ENCODE results near the gene YPEL5.
"Not testable (repeated sequence)": the region's sequence is repeated elsewhere in the genome, so short reads cannot be mapped to it uniquely, and the experiment has no call there.

YPEL5 gene
- 45.2 to 929 (median 95.2) reads per million in 9 experiments for total RNA-seq

DNA sequence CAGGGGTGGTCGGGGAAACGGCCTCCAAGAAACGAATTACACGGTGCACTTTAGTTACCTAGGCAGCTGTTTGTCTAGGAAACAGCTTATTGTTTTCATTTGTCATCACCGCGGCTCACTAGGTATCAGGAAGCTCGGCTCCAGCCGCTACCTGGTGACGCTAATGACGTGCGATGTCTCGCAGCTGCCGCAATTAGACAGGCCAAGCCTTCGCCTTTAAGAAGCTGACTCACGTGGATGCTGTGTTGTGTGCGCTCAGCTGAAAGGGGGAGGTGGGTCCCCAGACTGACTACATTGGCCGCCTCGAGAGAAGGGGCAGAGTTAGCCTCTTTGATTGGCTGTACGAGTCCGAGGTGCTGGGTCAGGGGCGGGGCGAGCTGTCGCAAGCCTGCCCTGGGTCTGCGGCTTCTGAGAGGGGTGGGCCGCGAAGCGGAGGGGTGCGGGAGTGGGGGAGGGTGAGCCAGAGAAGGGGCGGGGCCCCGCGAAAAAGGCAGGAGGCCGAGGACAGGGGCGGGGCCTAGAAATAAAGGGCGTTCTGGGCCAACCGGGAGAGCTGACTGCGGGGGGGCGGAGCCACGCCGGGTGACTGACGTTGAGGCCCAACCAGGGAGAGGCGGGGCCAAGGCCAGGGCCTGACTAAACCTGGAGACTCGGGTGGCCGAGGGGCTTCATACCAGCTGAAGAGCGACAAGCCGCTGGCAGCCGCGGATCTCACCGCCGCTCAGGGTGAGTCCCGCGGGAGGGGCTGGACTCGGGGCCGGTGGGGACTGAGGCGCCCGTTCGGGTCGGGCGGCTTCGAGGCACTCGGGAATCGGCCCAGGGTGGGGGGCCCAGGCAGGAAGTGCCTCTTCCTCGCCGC is at the start of gene YPEL5:
Gene YPEL5 (plus strand): TSS at position 671 of the 859 bp plus-strand sequence. CDS start 9,645 bp downstream, outside the sequence.
- H3K4me1 Mint-ChIP-seq (ENCODE audit: low read depth in 2 of 2), result peaks cover 24 to 38% of the 10 kb centered on the region in 2 donors
- no peaks in the 10 kb centered on the region for H3K9me3 Mint-ChIP-seq

DNA sequence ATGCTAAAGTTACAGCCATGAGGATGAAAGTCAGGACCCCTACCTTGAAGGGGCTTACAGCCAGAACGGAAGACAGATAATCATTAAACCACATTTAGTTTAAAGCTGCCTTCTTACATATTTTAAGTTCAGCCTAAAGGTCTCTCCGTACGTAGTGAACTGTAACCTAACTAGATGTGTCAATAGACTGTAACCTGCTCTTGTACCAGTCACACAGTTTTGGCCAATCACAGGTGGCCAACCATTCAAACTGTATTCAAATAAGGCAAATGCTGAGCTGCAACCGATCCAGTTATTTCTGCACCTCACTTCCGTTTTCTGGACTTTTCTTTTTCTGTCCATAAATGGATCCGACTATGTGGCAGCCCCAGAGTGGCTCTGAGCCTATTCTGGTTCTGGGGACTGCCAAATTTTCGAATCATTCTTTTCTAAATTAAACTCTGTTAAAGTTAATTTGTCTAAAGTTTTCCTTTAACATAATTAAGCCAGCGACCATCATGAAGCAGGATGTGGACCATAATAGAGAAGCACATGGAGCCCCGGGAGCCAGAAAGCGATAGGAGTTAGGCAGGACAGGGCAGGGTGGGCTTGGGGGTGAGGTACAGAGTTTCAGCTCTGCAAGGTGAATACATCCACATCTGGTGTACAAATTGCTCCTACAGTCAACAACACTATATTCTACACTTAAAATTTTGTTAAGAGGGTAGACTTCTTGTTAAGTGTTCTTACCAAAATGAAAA is 48.4 kb upstream of the YPEL5 start:
- DNase-seq (no peak), ATAC-seq (replicated peaks) (no peak)
- Mint-ChIP-seq H3K9me3 (no peaks in the 10 kb centered on the region), H3K4me3 (no peak overlapping the region), H3K4me1 (ENCODE audit: low read depth in 2 of 2) (no peaks in the 10 kb centered on the region), H3K27ac (no peak overlapping the region), H3K27me3 (peaks cover 48 to 56% of the 10 kb centered on the region in 2 donors), H3K36me3 (ENCODE audit: insufficient read depth) (no peaks in the 10 kb centered on the region)

More for the DNA sequence above, at the start of gene YPEL5:
- DNase-seq (peak; percentile 99), ATAC-seq (replicated peaks) (peak; percentile 79)
- Mint-ChIP-seq H3K36me3 (ENCODE audit: insufficient read depth) (peaks cover 63% of the 10 kb centered on the region), H3K27ac (peak within 1 kb of the TSS; percentile 99 to 100), H3K4me3 (peak within 1 kb of the TSS; percentile 83 to 84), H3K27me3 (no peaks in the 10 kb centered on the region)

DNA sequence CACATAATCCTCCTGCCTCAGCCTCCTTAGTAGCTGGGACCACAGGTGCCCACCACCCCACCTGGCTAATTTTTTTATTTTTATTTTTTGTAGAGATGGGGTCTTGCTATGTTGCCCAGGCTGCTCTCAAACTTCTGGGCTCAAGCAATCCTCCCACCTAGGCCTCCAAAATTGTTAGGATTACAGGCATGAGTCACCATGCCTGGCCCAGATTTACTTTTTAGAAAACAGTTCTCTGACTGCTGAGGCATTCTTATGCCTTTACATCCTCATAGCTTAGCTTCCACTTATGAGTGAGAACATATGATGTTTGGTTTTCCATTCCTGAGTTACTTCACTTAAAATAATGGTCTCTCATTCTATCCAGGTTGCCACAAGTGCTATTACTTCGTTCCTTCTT is 47.4 kb upstream of the YPEL5 start:
- not testable (repeated sequence) for H3K4me3 Mint-ChIP-seq; ATAC-seq (replicated peaks); H3K9me3 Mint-ChIP-seq; H3K4me1 Mint-ChIP-seq (ENCODE audit: low read depth in 2 of 2); DNase-seq; H3K36me3 Mint-ChIP-seq (ENCODE audit: insufficient read depth); H3K27ac Mint-ChIP-seq
- H3K27me3 Mint-ChIP-seq, result peaks cover 50 to 64% of the 10 kb centered on the region in 2 donors

GRCh38 chr2:30100691-30101090 is 46.1 kb upstream of the YPEL5 start:
- H3K27ac Mint-ChIP-seq; DNase-seq; H3K36me3 Mint-ChIP-seq (ENCODE audit: insufficient read depth); H3K9me3 Mint-ChIP-seq; ATAC-seq (replicated peaks); H3K4me3 Mint-ChIP-seq; H3K4me1 Mint-ChIP-seq (ENCODE audit: low read depth in 2 of 2): not testable (repeated sequence)
- H3K27me3 Mint-ChIP-seq, result peaks cover 47 to 69% of the 10 kb centered on the region in 2 donors

DNA sequence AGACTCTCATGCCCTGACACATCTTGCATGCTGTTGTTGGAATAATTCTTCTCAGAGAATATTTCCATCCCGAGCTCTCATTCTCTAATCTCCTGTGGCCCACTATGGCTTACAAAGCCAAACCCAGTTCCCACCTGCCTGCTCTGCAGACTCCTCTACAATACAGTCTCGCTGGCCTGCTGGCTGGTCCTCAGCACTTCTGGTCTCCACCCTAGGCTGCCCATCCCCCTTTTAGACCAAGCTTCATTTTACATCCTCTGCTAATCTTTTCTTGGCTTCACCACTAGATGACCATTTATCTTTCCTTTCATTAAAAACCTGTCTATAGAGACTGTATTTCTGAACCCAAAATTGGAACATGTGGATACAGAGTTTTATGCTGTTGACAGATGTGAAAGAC is 42.5 kb upstream of the YPEL5 start:
- Mint-ChIP-seq H3K27me3 (peaks cover 44 to 45% of the 10 kb centered on the region in 2 donors), H3K9me3 (no peaks in the 10 kb centered on the region), H3K27ac (no peak overlapping the region), H3K4me3 (no peak overlapping the region), H3K4me1 (ENCODE audit: low read depth in 2 of 2) (no peaks in the 10 kb centered on the region), H3K36me3 (ENCODE audit: insufficient read depth) (no peaks in the 10 kb centered on the region)
- DNase-seq (no peak), ATAC-seq (replicated peaks) (no peak)

DNA sequence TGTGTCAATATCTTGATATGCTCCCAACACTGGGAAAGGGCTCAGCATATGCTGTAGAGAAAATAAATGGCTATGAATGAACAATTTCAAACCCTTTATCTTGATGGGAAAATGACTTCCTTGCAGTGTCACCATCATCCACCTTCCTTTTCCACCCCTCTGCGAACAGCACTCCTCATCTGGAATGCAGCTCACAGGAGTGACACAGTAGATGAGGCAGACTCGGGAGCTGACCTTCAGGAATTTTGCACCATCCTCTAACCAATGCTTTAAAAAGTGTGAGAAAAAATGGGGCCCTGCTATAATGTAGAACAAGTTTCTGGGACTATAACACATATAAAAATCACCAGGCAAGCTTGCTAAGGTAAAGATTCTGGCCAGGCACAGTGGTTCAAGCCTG is 41.3 kb upstream of the YPEL5 start:
- ATAC-seq (replicated peaks) (no peak), DNase-seq (no peak)
- no peaks in the 10 kb centered on the region for H3K4me1 Mint-ChIP-seq (ENCODE audit: low read depth in 2 of 2)
- H3K9me3 Mint-ChIP-seq, result no peaks in the 10 kb centered on the region
- H3K27ac Mint-ChIP-seq, result no peak overlapping the region
- no peak overlapping the region for H3K4me3 Mint-ChIP-seq
- peaks cover 41% of the 10 kb centered on the region in 2 donors for H3K27me3 Mint-ChIP-seq
- H3K36me3 Mint-ChIP-seq (ENCODE audit: insufficient read depth), result no peaks in the 10 kb centered on the region

GRCh38 chr2:30106543-30106942 is 40.3 kb upstream of the YPEL5 start:
- peaks cover 32 to 35% of the 10 kb centered on the region in 2 donors for H3K27me3 Mint-ChIP-seq
- no peaks in the 10 kb centered on the region for H3K4me1 Mint-ChIP-seq (ENCODE audit: low read depth in 2 of 2)
- H3K4me3 Mint-ChIP-seq, result no peak overlapping the region
- no peak for ATAC-seq (replicated peaks)
- no peak overlapping the region for H3K27ac Mint-ChIP-seq
- H3K9me3 Mint-ChIP-seq, result no peaks in the 10 kb centered on the region
- no peak for DNase-seq
- no peaks in the 10 kb centered on the region for H3K36me3 Mint-ChIP-seq (ENCODE audit: insufficient read depth)

DNA sequence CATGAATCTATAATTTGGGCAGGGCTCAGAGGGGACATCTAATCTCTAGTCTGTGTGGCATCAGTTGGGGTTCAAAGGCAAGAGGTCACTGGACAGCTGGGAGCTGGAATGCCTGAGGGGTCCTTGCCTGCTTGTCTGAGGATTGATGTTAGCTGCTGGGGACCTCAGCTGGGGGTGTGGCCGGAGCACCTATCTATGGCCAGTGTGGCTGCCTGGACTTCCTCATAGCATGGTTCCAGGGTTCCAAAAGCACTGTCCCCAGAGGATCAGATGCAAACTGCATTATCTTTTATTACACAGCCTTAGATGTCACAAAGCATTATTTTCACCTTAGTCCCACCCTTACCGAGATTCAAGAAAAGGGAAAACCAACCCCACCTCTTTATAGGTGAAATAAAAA is 38.6 kb upstream of the YPEL5 start:
- ATAC-seq (replicated peaks) (no peak), DNase-seq (no peak)
- H3K4me3 Mint-ChIP-seq, result no peak overlapping the region
- H3K27ac Mint-ChIP-seq, result no peak overlapping the region
- H3K9me3 Mint-ChIP-seq, result no peaks in the 10 kb centered on the region
- peaks cover 17 to 30% of the 10 kb centered on the region in 2 donors for H3K27me3 Mint-ChIP-seq
- no peaks in the 10 kb centered on the region for H3K4me1 Mint-ChIP-seq (ENCODE audit: low read depth in 2 of 2)
- no peaks in the 10 kb centered on the region for H3K36me3 Mint-ChIP-seq (ENCODE audit: insufficient read depth)

- Mint-ChIP-seq H3K27ac (no peak overlapping the region), H3K36me3 (ENCODE audit: insufficient read depth) (no peaks in the 10 kb centered on the region), H3K4me1 (ENCODE audit: low read depth in 2 of 2) (no peaks in the 10 kb centered on the region), H3K4me3 (no peak overlapping the region), H3K9me3 (no peaks in the 10 kb centered on the region), H3K27me3 (peaks cover 10 to 23% of the 10 kb centered on the region in 2 donors)
- no peak for ATAC-seq (replicated peaks)
- DNase-seq, result no peak
These were observed 38.0 kb upstream of the YPEL5 start for GRCh38 chr2:30108851-30109250.

- Mint-ChIP-seq H3K4me1 (ENCODE audit: low read depth in 2 of 2) (no peaks in the 10 kb centered on the region), H3K27ac (peak overlapping the region in 1 of 2 donors; percentile 68), H3K36me3 (ENCODE audit: insufficient read depth) (peaks cover 3% of the 10 kb centered on the region), H3K9me3 (no peaks in the 10 kb centered on the region), H3K27me3 (peaks cover 0 to 15% of the 10 kb centered on the region in 2 donors), H3K4me3 (no peak overlapping the region)
- ATAC-seq (replicated peaks), result no peak
- no peak for DNase-seq
These were observed 37.0 kb upstream of the YPEL5 start for GRCh38 chr2:30109856-30110255.

DNA sequence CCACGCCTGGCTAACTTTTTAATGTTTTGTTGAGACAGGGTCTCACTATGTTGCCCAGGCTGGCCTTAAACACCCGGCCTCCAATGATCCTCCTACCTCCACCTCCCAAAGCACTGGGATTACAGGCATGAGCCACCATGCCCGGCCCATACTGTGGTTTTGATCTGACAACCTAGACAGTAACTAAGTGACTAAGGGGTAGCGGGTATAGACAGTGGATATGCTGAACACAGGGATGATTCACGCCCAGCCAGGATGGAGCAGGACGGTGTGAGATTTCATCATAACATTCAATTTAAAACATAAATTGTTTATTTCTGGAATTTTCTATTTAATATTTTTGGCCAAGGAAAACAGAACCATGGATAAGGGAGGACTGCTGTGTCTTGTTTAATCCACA is 36.0 kb upstream of the YPEL5 start:
- Mint-ChIP-seq H3K27me3 (peaks cover 5 to 15% of the 10 kb centered on the region in 2 donors), H3K4me3 (no peak overlapping the region), H3K4me1 (ENCODE audit: low read depth in 2 of 2) (peaks cover 3 to 4% of the 10 kb centered on the region in 2 donors), H3K27ac (no peak overlapping the region), H3K36me3 (ENCODE audit: insufficient read depth) (peaks cover 3% of the 10 kb centered on the region), H3K9me3 (no peaks in the 10 kb centered on the region)
- DNase-seq (no peak), ATAC-seq (replicated peaks) (no peak)

- ATAC-seq (replicated peaks); H3K4me1 Mint-ChIP-seq (ENCODE audit: low read depth in 2 of 2); H3K4me3 Mint-ChIP-seq; H3K9me3 Mint-ChIP-seq; H3K36me3 Mint-ChIP-seq (ENCODE audit: insufficient read depth); H3K27ac Mint-ChIP-seq; DNase-seq: not testable (repeated sequence)
- peaks cover 9 to 15% of the 10 kb centered on the region in 2 donors for H3K27me3 Mint-ChIP-seq
These were observed 35.6 kb upstream of the YPEL5 start for GRCh38 chr2:30111186-30111585.

GRCh38 chr2:30112561-30112960 is 34.2 kb upstream of the YPEL5 start:
- H3K36me3 Mint-ChIP-seq (ENCODE audit: insufficient read depth), result peaks cover 3% of the 10 kb centered on the region
- no peak for DNase-seq
- no peak for ATAC-seq (replicated peaks)
- peaks cover 5 to 6% of the 10 kb centered on the region in 2 donors for H3K4me1 Mint-ChIP-seq (ENCODE audit: low read depth in 2 of 2)
- H3K9me3 Mint-ChIP-seq, result no peaks in the 10 kb centered on the region
- H3K4me3 Mint-ChIP-seq, result no peak overlapping the region
- peaks cover 16 to 21% of the 10 kb centered on the region in 2 donors for H3K27me3 Mint-ChIP-seq
- H3K27ac Mint-ChIP-seq, result no peak overlapping the region

Data from effector memory CD8-positive, alpha-beta T cell (primary cell).